ENCODE data around the gene FGG. TPM values are rescaled to one million over a fixed set of nuclear protein-coding genes. Genes with fewer than 3 reads are reported as not detected.

FGG gene
- total RNA-seq, 2 experiments from 2014 or later: not detected

- Histone ChIP-seq H3K4me3 (ENCODE audit: low read depth, low read length, poor library complexity, severe bottlenecking) (no peak overlapping the region), H3K36me3 (ENCODE audit: insufficient read depth, low read length) (no peaks in the 10 kb centered on the region), H3K4me2 (ENCODE audit: low read length) (no peak overlapping the region), H3K79me2 (ENCODE audit: insufficient read depth, low read depth, low read length) (no peaks in the 10 kb centered on the region), H4K20me1 (ENCODE audit: insufficient read depth, low read length) (no peaks in the 10 kb centered on the region), H2AFZ (ENCODE audit: low read length) (no peak overlapping the region), H3K9me3 (ENCODE audit: low read length) (no peaks in the 10 kb centered on the region), H3K4me1 (ENCODE audit: insufficient read depth, low read length, poor library complexity, severe bottlenecking) (no peaks in the 10 kb centered on the region), H3K27ac (ENCODE audit: low read depth, low read length, poor library complexity, severe bottlenecking) (no peak overlapping the region), H3K9me2 (ENCODE audit: insufficient read depth, low read length) (no peaks in the 10 kb centered on the region)
- intact Hi-C loops (cut with micrococcal nuclease; ENCODE audit: unreplicated experiment): no loop called here
- no peak for TF ChIP-seq CTCF (conservative IDR thresholded peaks at IDR 0.05; ENCODE audit: low read length)
- TF ChIP-seq EZH2phosphoT487 (IDR thresholded peaks at IDR 0.05; ENCODE audit: borderline replicate concordance, low read depth, low read length): no peak
- no peak for DNase-seq (ENCODE audit: low spot score)
- BruUV-seq (replicated peaks): no TSS peak
- CTCF ChIA-PET (ENCODE audit: unreplicated experiment): no interaction called here
- POLR2A ChIA-PET: interaction anchor here (0.8 kb wide), 1 partner anchor 55 kb away, joined by 4 read pairs; no protein-coding TSS in a partner anchor
Observed at GRCh38 chr4:154582723-154583122, 29.7 kb downstream of the FGG start.

GRCh38 chr4:154579927-154580326 is 32.5 kb downstream of the FGG start:
- no peaks in the 10 kb centered on the region for H4K20me1 ChIP-seq (ENCODE audit: insufficient read depth, low read length)
- H3K27ac ChIP-seq (ENCODE audit: low read depth, low read length, poor library complexity, severe bottlenecking): no peak overlapping the region
- intact Hi-C loops (cut with micrococcal nuclease; ENCODE audit: unreplicated experiment): no loop called here
- H3K9me2 ChIP-seq (ENCODE audit: insufficient read depth, low read length): no peaks in the 10 kb centered on the region
- H2AFZ ChIP-seq (ENCODE audit: low read length): no peak overlapping the region
- no peak overlapping the region for H3K4me2 ChIP-seq (ENCODE audit: low read length)
- BruUV-seq (replicated peaks): no TSS peak
- CTCF ChIA-PET (ENCODE audit: unreplicated experiment): no interaction called here
- H3K36me3 ChIP-seq (ENCODE audit: insufficient read depth, low read length): no peaks in the 10 kb centered on the region
- H3K9me3 ChIP-seq (ENCODE audit: low read length): no peaks in the 10 kb centered on the region
- H3K4me1 ChIP-seq (ENCODE audit: insufficient read depth, low read length, poor library complexity, severe bottlenecking): no peaks in the 10 kb centered on the region
- DNase-seq (ENCODE audit: low spot score): no peak
- TF ChIP-seq EZH2phosphoT487 (IDR thresholded peaks at IDR 0.05; ENCODE audit: borderline replicate concordance, low read depth, low read length): no peak
- no peak for TF ChIP-seq CTCF (conservative IDR thresholded peaks at IDR 0.05; ENCODE audit: low read length)
- POLR2A ChIA-PET: no interaction called here
- no peaks in the 10 kb centered on the region for H3K79me2 ChIP-seq (ENCODE audit: insufficient read depth, low read depth, low read length)
- no peak overlapping the region for H3K4me3 ChIP-seq (ENCODE audit: low read depth, low read length, poor library complexity, severe bottlenecking)

- BruUV-seq (replicated peaks): no TSS peak
- H4K20me1 ChIP-seq (ENCODE audit: insufficient read depth, low read length): no peaks in the 10 kb centered on the region
- no peaks in the 10 kb centered on the region for H3K4me1 ChIP-seq (ENCODE audit: insufficient read depth, low read length, poor library complexity, severe bottlenecking)
- H3K9me3 ChIP-seq (ENCODE audit: low read length): no peaks in the 10 kb centered on the region
- no peak overlapping the region for H3K27ac ChIP-seq (ENCODE audit: low read depth, low read length, poor library complexity, severe bottlenecking)
- ChIA-PET CTCF (ENCODE audit: unreplicated experiment) (no interaction called here), POLR2A (interaction anchor here (0.6 to 0.9 kb wide), 2 partner anchors 9 to 297 kb away, joined by 3 read pairs; no protein-coding TSS in a partner anchor)
- H3K4me2 ChIP-seq (ENCODE audit: low read length): no peak overlapping the region
- no peak for DNase-seq (ENCODE audit: low spot score)
- no peak overlapping the region for H3K4me3 ChIP-seq (ENCODE audit: low read depth, low read length, poor library complexity, severe bottlenecking)
- no peaks in the 10 kb centered on the region for H3K9me2 ChIP-seq (ENCODE audit: insufficient read depth, low read length)
- TF ChIP-seq EZH2phosphoT487 (IDR thresholded peaks at IDR 0.05; ENCODE audit: borderline replicate concordance, low read depth, low read length) (no peak), CTCF (conservative IDR thresholded peaks at IDR 0.05; ENCODE audit: low read length) (no peak)
- no peaks in the 10 kb centered on the region for H3K36me3 ChIP-seq (ENCODE audit: insufficient read depth, low read length)
- H3K79me2 ChIP-seq (ENCODE audit: insufficient read depth, low read depth, low read length): no peaks in the 10 kb centered on the region
- intact Hi-C loops (cut with micrococcal nuclease; ENCODE audit: unreplicated experiment): no loop called here
- no peak overlapping the region for H2AFZ ChIP-seq (ENCODE audit: low read length)
Observed at GRCh38 chr4:154578919-154579318, 33.5 kb downstream of the FGG start.

Data from OCI-LY7 (cell line).